GM21825 (cell line): ENCODE data around the gene CCDC6.
"Not testable (repeated sequence)": the region's sequence is repeated elsewhere in the genome, so short reads cannot be mapped to it uniquely, and the experiment has no call there.

Experiments used
- ATAC-seq: cut with Tn5 transposase; IDR thresholded peaks from one replicate; pipeline ENCODE4 v1.9.1; 2021; ENCODE audit warnings: mild to moderate bottlenecking, moderate library complexity; ENCODE audit not compliant: unreplicated experiment

Gene CCDC6

GRCh38 chr10:59905731-59906416 lies 482 bp downstream of the CCDC6 start:
- no peak for ATAC-seq

- peak; percentile 46 for ATAC-seq
Observed at GRCh38 chr10:59905066-59905730, 1.2 kb downstream of the CCDC6 start.

- ATAC-seq, result no peak
Observed at GRCh38 chr10:59904426-59905065, 1.8 kb downstream of the CCDC6 start.

GRCh38 chr10:59903871-59904270 lies 2.5 kb downstream of the CCDC6 start:
- no peak for ATAC-seq

GRCh38 chr10:59902016-59902415 lies 4.3 kb downstream of the CCDC6 start:
- no peak for ATAC-seq

- no peak for ATAC-seq
Observed at GRCh38 chr10:59901470-59901869, 4.9 kb downstream of the CCDC6 start.

GRCh38 chr10:59900048-59900727 lies 6.2 kb downstream of the CCDC6 start:
- no peak for ATAC-seq

GRCh38 chr10:59898125-59898835 lies 8.1 kb downstream of the CCDC6 start:
- ATAC-seq, result no peak

GRCh38 chr10:59896191-59896590 lies 10.2 kb downstream of the CCDC6 start:
- no peak for ATAC-seq

- no peak for ATAC-seq
Observed at GRCh38 chr10:59895629-59896116, 10.7 kb downstream of the CCDC6 start.

- ATAC-seq, result no peak
Observed at GRCh38 chr10:59894114-59894513, 12.2 kb downstream of the CCDC6 start.

- ATAC-seq, result no peak
Observed at GRCh38 chr10:59892697-59893096, 13.7 kb downstream of the CCDC6 start.

GRCh38 chr10:59891936-59892335 lies 14.4 kb downstream of the CCDC6 start:
- no peak for ATAC-seq

- peak; percentile 39 for ATAC-seq
Observed at GRCh38 chr10:59891349-59891748, 15.0 kb downstream of the CCDC6 start.

- ATAC-seq, result no peak
Observed at GRCh38 chr10:59888781-59889435, 17.4 kb downstream of the CCDC6 start.

GRCh38 chr10:59887972-59888640 lies 18.2 kb downstream of the CCDC6 start:
- no peak for ATAC-seq

GRCh38 chr10:59887006-59887405 lies 19.4 kb downstream of the CCDC6 start:
- no peak for ATAC-seq

GRCh38 chr10:59885430-59886134 lies 20.8 kb downstream of the CCDC6 start:
- peak; percentile 86 for ATAC-seq

GRCh38 chr10:59884893-59885292 lies 21.5 kb downstream of the CCDC6 start:
- not testable (repeated sequence) for ATAC-seq
